Measurements from ENCODE around the gene PCDHA7. TPM values are rescaled to one million over a fixed set of nuclear protein-coding genes. Genes with fewer than 3 reads are reported as not detected.
"Not testable (repeated sequence)": the region's sequence is repeated elsewhere in the genome, so short reads cannot be mapped to it uniquely, and the experiment has no call there.

Gene PCDHA7, protein sequence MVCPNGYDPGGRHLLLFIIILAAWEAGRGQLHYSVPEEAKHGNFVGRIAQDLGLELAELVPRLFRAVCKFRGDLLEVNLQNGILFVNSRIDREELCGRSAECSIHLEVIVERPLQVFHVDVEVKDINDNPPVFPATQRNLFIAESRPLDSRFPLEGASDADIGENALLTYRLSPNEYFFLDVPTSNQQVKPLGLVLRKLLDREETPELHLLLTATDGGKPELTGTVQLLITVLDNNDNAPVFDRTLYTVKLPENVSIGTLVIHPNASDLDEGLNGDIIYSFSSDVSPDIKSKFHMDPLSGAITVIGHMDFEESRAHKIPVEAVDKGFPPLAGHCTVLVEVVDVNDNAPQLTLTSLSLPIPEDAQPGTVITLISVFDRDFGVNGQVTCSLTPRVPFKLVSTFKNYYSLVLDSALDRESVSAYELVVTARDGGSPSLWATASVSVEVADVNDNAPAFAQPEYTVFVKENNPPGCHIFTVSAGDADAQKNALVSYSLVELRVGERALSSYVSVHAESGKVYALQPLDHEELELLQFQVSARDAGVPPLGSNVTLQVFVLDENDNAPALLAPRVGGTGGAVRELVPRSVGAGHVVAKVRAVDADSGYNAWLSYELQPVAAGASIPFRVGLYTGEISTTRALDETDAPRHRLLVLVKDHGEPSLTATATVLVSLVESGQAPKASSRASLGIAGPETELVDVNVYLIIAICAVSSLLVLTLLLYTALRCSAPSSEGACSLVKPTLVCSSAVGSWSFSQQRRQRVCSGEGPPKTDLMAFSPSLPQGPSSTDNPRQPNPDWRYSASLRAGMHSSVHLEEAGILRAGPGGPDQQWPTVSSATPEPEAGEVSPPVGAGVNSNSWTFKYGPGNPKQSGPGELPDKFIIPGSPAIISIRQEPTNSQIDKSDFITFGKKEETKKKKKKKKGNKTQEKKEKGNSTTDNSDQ
- 0.30 TPM for total RNA-seq

DNA sequence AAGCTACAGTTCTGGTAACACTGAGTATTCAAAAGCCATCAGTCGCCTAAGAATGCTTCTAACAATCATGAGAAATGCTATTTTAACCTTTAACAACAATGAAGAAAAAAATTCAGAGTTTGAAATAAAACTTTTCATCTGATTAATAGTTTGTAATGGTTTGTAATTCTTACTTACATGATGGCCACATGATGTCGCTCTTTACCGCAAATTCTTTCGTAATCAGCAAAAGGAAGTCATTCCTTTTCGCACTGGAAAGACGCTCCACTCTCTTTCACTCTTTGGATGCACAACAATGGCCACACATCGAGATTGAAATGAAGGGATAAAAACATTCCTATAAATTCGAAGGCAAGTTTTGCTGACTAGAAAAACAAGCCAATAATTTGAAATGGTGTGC lies at the start of gene PCDHA7:
Gene PCDHA7 (plus strand): TSS at position 277 of the 400 bp plus-strand sequence. CDS start 115 bp downstream, at position 392.
- no peak for DNase-seq

DNA sequence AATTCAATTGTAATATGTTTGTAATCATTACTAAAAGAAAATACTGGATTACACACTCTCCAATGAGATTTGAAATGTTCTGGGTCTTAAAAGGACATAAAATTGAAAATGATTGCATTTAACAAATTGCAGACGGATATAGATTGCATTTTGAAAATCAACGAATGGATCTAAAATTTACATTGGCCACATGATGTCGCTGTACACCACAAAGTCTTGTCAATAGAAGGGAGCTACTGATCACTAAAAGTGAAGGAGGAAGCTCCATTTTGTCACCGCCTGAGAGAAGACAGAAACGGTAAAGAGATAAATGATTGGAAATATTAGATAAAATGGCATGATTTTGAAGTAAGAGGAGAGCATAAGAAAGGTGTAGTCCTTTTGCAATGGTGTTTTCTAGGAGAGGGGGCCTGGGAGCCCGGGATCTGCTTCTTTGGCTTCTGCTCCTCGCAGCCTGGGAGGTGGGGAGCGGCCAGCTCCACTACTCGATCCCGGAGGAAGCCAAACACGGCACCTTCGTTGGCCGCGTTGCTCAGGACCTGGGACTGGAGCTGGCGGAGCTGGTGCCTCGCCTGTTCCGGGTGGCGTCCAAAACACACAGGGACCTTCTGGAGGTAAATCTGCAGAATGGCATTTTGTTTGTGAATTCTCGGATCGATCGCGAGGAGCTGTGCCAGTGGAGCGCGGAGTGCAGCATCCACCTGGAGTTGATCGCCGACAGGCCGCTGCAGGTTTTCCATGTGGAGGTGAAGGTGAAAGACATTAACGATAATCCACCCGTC lies 48.0 kb upstream of the PCDHA7 start, which contains the start of gene PCDHA1:
Gene PCDHA1 (plus strand): TSS at position 236 of the 782 bp plus-strand sequence.
- DNase-seq: no peak

DNA sequence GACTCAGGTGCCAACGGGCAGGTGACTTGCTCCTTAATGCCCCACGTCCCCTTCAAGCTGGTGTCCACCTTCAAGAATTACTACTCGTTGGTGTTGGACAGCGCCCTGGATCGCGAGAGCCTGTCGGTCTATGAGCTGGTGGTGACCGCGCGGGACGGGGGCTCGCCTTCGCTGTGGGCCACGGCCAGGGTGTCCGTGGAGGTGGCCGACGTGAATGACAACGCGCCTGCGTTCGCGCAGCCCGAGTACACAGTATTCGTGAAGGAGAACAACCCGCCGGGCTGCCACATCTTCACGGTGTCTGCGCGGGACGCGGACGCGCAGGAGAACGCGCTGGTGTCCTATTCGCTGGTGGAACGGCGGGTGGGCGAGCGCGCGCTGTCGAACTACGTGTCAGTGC lies 46.6 kb upstream of the PCDHA7 start:
- not testable (repeated sequence) for DNase-seq

DNA sequence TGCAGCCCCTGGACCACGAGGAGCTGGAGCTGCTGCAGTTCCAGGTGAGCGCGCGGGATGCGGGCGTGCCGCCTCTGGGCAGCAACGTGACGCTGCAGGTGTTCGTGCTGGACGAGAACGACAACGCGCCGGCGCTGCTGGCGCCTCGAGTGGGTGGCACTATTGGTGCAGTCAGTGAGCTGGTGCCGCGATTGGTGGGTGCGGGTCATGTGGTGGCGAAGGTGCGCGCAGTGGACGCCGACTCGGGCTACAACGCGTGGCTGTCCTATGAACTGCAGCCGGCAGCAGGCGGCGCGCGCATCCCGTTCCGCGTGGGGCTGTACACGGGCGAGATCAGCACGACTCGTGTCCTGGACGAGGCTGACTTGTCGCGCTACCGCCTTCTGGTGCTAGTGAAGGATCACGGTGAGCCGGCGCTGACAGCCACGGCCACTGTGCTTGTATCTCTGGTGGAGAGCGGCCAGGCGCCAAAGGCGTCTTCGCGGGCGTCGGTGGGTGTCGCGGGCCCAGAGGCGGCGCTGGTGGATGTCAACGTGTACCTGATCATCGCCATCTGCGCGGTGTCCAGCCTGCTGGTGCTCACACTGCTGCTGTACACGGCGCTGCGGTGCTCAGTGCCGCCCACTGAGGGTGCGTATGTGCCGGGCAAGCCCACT lies 46.1 kb upstream of the PCDHA7 start:
- not testable (repeated sequence) for DNase-seq

DNA sequence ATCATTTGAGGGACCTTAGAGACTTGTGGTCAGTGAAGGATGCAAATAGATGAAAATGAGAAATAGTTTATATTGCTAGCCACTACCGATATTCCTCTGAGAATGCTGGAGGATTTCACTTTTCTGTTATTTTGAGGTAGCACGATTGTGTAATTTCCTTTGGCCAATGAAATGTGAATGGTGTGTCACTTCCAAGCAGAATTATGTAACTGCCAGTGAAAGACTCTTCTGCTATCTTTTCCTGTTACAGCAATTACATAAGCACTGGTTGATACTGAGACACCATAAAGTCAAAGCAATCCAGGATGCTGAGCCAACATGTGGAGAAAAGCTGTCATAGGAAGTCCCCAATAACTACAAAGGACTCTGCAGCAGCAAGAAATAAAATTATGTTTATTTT lies 43.0 kb upstream of the PCDHA7 start:
- no peak for DNase-seq

DNA sequence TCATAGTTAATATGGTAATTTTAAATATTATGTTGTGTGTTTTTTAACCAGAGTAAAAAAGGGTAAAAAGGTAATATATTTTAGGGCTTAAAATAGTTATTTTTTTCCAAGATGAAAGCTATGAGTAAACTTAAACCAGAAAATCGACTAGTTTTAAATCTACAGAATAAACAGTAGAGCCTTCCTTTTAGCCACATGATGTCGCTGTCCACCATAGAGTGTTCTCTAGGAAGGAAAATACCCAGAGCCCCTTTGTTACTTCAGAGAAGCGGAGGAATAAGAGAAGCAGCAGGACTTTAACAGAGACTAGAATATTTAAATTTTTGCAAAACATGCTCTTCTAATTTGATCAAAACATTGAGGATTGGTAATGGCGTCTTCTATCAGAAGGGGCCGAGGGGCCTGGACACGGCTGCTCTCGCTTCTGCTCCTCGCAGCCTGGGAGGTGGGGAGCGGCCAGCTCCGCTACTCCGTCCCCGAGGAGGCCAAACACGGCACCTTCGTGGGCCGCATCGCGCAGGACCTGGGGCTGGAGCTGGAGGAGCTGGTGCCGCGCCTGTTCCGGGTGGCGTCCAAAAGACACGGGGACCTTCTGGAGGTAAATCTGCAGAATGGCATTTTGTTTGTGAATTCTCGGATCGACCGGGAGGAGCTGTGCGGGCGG lies 39.3 kb upstream of the PCDHA7 start, which contains the start of gene PCDHA2:
Gene PCDHA2 (plus strand): TSS at position 258 of the 664 bp plus-strand sequence.
- DNase-seq: no peak

DNA sequence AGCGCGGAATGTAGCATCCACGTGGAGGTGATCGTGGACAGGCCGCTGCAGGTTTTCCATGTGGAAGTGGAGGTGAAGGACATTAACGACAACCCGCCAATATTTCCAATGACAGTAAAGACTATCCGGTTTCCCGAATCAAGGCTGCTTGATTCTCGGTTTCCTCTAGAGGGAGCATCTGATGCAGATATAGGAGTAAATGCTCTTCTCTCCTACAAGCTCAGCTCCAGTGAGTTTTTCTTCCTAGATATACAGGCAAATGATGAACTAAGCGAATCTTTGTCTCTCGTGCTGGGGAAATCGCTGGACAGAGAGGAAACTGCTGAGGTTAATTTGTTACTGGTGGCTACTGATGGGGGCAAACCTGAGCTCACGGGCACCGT lies 38.8 kb upstream of the PCDHA7 start:
- no peak for DNase-seq

DNA sequence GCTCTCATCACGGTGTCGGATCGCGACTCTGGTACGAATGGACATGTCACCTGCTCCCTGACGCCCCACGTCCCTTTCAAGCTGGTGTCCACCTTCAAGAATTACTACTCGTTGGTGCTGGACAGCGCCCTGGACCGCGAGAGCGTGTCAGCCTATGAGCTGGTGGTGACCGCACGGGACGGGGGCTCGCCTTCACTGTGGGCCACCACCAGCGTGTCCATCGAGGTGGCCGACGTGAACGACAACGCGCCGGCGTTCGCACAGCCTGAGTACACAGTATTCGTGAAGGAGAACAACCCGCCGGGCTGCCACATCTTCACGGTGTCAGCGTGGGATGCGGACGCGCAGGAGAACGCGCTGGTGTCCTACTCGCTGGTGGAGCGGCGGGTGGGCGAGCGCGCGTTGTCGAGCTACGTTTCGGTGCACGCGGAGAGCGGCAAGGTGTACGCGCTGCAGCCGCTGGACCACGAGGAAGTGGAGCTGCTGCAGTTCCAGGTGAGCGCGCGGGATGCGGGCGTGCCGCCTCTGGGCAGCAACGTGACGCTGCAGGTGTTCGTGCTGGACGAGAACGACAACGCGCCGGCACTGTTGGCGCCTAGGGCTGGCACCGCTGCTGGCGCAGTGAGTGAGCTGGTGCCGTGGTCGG lies 37.9 kb upstream of the PCDHA7 start:
- not testable (repeated sequence) for DNase-seq

DNA sequence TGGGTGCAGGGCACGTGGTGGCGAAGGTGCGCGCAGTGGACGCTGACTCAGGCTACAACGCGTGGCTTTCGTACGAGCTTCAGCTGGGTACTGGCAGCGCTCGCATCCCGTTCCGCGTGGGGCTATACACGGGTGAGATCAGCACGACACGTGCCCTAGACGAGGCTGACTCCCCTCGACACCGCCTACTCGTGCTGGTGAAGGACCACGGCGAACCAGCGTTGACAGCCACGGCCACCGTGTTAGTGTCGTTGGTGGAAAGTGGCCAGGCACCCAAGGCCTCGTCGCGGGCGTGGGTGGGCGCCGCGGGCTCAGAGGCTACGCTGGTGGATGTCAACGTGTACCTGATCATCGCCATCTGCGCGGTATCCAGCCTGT lies 37.4 kb upstream of the PCDHA7 start:
- DNase-seq: no peak

DNA sequence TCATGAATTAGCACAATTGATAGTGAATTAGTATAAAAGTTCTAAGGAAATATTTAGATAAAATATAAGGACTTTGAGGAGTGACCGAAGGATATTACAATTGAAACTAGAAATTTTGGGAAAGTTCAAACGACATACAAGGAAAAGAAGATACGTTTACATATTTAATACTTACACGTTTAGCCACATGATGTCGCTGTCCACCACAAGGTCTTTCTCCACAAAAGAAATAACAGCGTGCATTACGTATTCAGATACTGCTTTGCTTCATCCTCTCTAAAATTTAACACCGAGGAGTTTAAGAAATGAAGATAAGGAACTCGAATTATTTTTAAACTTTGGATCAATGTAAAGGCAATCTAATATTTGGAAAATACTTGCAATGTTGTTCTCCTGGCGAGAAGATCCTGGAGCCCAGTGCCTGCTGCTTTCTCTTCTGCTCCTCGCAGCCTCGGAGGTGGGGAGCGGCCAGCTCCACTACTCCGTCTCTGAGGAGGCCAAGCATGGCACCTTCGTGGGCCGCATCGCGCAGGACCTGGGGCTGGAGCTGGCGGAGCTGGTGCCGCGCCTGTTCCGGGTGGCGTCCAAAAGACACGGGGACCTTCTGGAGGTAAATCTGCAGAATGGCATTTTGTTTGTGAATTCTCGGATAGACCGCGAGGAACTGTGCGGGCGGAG lies 33.1 kb upstream of the PCDHA7 start, which contains the start of gene PCDHA3:
Gene PCDHA3 (plus strand): TSS at position 242 of the 678 bp plus-strand sequence.
- no peak for DNase-seq

DNA sequence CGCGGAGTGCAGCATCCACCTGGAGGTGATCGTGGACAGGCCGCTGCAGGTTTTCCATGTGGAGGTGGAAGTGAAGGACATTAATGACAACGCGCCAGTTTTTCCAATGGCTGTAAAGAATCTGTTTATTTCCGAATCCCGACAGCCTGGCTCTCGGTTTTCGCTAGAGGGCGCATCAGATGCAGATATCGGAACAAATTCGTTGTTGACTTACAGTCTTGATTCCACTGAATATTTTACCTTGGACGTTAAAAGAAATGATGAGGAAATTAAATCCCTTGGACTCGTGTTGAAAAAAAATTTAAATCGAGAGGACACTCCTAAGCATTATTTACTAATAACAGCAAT lies 32.6 kb upstream of the PCDHA7 start:
- DNase-seq: no peak

DNA sequence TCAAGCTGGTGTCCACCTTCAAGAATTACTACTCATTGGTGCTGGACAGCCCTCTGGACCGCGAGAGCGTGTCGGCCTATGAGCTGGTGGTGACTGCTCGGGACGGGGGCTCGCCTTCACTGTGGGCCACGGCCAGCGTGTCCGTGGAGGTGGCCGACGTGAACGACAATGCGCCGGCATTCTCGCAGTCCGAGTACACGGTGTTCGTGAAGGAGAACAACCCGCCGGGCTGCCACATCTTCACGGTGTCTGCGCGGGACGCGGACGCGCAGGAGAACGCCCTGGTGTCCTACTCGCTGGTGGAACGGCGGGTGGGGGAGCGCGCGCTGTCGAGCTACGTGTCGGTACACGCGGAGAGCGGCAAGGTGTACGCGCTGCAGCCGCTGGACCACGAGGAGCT lies 31.7 kb upstream of the PCDHA7 start:
- not testable (repeated sequence) for DNase-seq

DNA sequence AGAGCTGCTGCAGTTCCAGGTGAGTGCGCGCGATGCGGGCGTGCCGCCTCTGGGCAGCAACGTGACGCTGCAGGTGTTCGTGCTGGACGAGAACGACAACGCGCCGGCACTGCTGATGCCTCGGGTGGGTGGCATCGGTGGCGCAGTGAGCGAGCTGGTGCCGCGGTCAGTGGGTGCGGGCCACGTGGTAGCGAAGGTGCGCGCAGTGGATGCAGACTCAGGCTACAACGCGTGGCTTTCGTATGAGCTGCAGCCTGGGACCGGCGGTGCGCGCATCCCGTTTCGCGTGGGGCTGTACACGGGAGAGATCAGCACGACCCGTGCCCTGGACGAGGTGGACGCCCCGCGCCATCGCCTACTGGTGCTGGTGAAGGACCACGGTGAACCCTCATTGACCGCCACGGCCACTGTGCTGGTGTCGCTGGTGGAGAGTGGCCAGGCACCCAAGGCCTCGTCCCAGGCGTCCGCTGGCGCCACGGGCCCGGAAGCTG lies 31.2 kb upstream of the PCDHA7 start:
- no peak for DNase-seq

DNA sequence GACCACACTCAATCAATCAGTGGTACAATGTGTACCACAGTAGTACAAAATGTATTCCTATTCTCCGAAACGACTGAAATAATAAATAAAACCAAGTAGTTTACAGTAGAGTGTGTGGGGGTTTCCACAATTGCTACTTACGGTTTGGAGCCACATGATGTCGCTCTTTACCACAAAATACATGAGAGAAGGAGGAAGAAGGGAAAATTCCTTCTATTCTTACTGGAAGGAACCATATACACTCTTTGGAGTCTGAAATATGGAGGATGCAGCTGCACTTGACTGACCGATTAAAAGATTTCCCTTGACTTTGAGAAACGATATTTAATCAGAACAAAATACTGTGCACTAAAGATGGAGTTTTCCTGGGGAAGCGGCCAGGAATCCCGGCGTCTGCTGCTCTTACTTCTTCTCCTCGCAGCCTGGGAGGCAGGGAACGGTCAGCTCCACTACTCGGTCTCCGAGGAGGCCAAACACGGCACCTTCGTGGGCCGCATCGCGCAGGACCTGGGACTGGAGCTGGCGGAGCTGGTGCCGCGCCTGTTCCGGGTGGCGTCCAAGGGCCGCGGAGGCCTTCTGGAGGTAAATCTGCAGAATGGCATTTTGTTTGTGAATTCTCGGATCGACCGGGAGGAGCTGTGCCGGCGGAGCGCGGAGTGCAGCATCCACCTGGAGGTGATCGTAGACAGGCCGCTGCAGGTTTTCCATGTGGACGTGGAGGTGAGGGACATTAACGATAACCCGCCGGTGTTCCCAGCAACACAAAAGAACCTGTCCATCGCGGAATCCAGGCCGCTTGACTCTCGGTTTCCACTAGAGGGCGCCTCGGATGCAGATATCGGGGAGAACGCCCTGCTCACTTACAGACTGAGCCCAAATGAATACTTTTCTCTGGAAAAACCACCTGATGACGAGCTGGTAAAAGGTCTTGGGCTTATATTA lies 27.0 kb upstream of the PCDHA7 start, which contains the start of gene PCDHA4:
Gene PCDHA4 (plus strand): TSS at position 235 of the 942 bp plus-strand sequence.
- no peak for DNase-seq

DNA sequence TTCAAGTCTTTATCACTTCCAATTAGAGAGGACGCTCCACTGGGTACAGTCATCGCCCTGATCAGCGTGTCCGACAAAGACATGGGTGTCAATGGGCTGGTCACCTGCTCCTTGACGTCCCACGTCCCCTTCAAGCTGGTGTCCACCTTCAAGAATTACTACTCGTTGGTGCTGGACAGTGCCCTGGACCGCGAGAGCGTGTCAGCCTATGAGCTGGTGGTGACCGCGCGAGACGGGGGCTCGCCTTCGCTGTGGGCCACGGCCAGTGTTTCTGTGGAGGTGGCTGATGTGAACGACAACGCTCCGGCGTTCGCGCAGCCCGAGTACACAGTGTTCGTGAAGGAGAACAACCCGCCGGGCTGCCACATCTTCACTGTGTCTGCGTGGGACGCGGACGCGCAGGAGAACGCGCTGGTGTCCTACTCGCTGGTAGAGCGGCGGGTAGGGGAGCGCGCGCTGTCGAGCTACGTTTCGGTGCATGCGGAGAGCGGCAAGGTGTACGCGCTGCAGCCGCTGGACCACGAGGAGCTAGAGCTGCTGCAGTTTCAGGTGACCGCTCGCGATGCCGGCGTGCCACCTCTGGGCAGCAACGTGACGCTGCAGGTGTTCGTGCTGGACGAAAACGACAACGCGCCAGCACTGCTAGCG lies 25.7 kb upstream of the PCDHA7 start:
- not testable (repeated sequence) for DNase-seq

DNA sequence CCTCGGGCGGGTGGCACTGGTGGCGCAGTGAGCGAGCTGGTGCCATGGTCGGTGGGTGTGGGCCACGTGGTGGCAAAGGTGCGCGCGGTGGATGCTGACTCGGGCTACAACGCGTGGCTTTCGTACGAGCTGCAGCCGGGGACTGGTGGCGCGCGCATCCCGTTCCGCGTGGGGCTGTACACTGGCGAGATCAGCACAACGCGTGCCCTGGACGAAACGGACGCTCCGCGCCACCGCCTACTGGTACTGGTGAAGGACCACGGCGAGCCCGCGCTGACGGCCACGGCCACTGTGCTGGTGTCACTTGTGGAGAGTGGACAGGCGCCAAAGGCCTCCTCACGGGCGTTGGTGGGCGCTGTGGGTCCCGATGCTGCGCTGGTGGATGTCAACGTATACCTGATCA lies 25.2 kb upstream of the PCDHA7 start:
- DNase-seq: no peak

DNA sequence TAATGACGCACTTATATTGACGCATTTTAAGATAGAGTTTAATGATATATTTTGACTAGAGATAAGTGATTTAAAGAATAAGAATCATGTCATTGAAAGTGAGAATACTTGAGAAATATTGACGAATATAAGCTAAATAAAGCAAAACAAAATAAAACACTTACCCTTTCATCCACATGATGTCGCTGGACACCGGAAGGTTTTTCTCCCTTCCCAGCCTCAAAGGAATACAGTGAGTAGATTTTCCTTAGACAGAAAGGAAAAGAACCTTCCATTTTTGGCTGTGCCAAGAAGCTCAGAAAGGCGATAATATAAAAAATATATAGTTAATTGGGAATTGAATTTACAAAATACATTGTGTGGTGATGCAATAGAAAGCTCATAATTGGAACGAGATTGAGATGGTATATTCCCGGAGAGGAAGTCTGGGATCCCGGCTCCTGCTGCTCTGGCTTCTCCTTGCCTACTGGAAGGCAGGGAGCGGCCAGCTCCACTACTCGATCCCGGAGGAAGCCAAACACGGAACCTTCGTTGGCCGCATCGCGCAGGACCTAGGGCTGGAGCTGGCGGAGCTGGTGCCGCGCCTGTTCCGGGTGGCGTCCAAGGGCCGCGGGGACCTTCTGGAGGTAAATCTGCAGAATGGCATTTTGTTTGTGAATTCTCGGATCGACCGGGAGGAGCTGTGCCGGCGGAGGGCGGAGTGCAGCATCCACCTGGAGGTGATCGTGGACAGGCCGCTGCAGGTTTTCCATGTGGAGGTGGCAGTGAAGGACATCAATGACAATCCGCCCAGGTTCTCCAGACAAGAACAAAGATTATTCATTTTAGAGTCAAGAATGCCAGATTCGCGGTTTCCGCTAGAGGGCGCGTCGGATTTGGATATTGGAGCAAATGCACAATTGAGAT lies 12.4 kb upstream of the PCDHA7 start, which contains the start of gene PCDHA5:
Gene PCDHA5 (plus strand): TSS at position 239 of the 906 bp plus-strand sequence.
- no peak for DNase-seq
